GM12865 (cell line): ENCODE results near the gene RABGAP1.

Source experiments
- DNase-seq: peaks from one replicate; pipeline ENCODE4 v3.0.0; 2010; ENCODE audit warnings: low read depth
- H3K4me3 ChIP-seq: 2 replicates; pipeline ENCODE4 v1.5.1; 2011; ENCODE audit warnings: mild to moderate bottlenecking, low read depth, low read length, control low read depth
- CTCF ChIP-seq: IDR thresholded peaks from 2 replicates; pipeline ENCODE4 v1.5.1; 2011; ENCODE audit warnings: low read length, control low read depth, low read depth, inconsistent platforms; ENCODE audit not compliant: insufficient read depth; ENCODE audit errors: missing control alignments

The RABGAP1 gene

GRCh38 chr9:123063896-123064295 is 123.1 kb downstream of the RABGAP1 start:
- TF ChIP-seq CTCF: no peak
- DNase-seq: no peak
- no peak overlapping the region for H3K4me3 ChIP-seq

- no peak for TF ChIP-seq CTCF
- no peak for DNase-seq
- H3K4me3 ChIP-seq: no peak overlapping the region
These were observed 123.9 kb downstream of the RABGAP1 start for GRCh38 chr9:123064716-123065115.

GRCh38 chr9:123065196-123065595 is 124.4 kb downstream of the RABGAP1 start:
- no peak for TF ChIP-seq CTCF
- H3K4me3 ChIP-seq: no peak overlapping the region
- DNase-seq: no peak

- H3K4me3 ChIP-seq: no peak overlapping the region
- no peak for TF ChIP-seq CTCF
- DNase-seq: no peak
These were observed 126.3 kb downstream of the RABGAP1 start for GRCh38 chr9:123067136-123067535.

- DNase-seq: no peak
- H3K4me3 ChIP-seq: no peak overlapping the region
- TF ChIP-seq CTCF: no peak
These were observed 128.2 kb downstream of the RABGAP1 start for GRCh38 chr9:123069010-123069481.

- DNase-seq: no peak
- no peak overlapping the region for H3K4me3 ChIP-seq
- TF ChIP-seq CTCF: no peak
These were observed 129.4 kb downstream of the RABGAP1 start for GRCh38 chr9:123070198-123070597.

GRCh38 chr9:123072407-123072995 is 131.7 kb downstream of the RABGAP1 start:
- no peak for TF ChIP-seq CTCF
- no peak for DNase-seq
- no peak overlapping the region for H3K4me3 ChIP-seq
